ENCODE data around the gene CEP76.
A peak's percentile ranks its signal among the peaks of the same experiment; 100 is the strongest.

CEP76 gene, protein sequence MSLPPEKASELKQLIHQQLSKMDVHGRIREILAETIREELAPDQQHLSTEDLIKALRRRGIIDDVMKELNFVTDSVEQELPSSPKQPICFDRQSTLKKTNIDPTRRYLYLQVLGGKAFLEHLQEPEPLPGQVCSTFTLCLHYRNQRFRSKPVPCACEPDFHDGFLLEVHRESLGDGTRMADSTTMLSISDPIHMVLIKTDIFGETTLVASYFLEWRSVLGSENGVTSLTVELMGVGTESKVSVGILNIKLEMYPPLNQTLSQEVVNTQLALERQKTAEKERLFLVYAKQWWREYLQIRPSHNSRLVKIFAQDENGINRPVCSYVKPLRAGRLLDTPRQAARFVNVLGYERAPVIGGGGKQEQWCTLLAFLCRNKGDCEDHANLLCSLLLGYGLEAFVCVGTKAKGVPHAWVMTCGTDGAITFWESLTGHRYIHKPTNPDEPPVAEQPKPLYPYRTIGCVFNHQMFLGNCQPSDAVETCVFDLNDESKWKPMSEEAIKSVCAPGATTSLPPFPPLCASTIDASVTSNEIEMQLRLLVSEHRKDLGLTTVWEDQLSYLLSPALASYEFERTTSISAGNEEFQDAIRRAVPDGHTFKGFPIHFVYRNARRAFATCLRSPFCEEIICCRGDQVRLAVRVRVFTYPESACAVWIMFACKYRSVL

DNA sequence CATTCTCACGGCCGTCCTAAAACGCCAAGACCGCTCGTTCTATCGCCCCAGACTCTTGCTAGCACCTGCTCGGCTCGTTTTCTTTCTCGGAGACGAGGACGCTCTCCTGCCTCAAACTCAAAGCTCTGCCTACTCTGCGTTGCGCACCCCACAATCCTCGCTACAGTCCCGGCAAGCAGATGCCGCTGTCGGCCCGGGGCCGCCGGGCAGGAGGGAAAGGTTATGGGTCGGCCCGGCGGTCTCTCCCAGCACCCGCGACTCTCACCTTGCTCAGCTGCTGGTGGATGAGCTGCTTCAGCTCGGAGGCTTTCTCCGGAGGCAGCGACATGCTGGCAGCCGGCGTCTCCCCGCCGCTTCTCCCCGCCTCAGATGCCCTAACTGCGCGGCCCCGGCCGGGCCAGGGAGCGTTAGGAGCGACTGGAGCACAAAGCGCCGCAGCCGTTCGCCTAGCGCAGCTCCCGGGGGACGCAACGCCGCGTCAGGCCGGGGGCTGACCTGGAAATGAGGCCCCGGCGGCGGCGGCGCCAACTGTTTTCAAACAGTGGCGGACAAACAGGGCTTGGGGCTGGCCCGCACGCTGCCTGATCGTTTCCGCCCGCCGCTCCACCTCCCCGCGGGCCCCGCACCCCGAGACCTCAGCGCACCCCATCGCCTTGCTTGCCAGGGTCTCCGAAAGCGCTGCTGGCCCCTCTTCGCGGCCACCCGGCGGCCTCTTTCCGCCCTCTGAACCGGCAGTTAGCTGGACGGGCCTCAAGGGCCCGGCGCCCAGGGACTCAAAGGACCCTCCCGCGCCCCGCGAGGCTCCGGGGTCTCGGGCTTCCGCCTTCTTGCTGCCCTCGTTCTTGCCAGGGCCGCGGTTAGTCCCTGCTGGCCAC is at the start of gene CEP76, which contains the start of gene PSMG2:
Gene CEP76, minus strand, starts transcription at position 503 of the 875 bp plus-strand sequence. Its CDS starts 175 bp downstream, at position 328.
Gene PSMG2, plus strand, starts transcription at position 822 of the 875 bp plus-strand sequence. CDS start 66 bp downstream, outside the sequence.
- Histone ChIP-seq H3K9me3 (ENCODE audit: control insufficient read depth in 2 of 2, low read length in 2 of 2) (no peaks in the 10 kb centered on the region), H3K9ac (ENCODE audit: low read length in 2 of 2) (peak within 1 kb of the TSS; percentile 74 to 94), H3K27ac (ENCODE audit: low read length) (peak within 1 kb of the TSS; percentile 94), H3K36me3 (ENCODE audit: control insufficient read depth in 2 of 2, insufficient read depth in 2 of 2, low read length in 2 of 2) (peaks cover 6 to 11% of the 10 kb centered on the region in 2 donors), H3K4me1 (ENCODE audit: control insufficient read depth, insufficient read depth, low read length) (peaks cover 15% of the 10 kb centered on the region), H3K4me3 (ENCODE audit: low read length in 2 of 2) (peak within 1 kb of the TSS; percentile 75 to 91), H3K27me3 (ENCODE audit: control insufficient read depth in 1 of 2, insufficient read depth in 2 of 2, low read length in 2 of 2) (no peaks in the 10 kb centered on the region)

DNA sequence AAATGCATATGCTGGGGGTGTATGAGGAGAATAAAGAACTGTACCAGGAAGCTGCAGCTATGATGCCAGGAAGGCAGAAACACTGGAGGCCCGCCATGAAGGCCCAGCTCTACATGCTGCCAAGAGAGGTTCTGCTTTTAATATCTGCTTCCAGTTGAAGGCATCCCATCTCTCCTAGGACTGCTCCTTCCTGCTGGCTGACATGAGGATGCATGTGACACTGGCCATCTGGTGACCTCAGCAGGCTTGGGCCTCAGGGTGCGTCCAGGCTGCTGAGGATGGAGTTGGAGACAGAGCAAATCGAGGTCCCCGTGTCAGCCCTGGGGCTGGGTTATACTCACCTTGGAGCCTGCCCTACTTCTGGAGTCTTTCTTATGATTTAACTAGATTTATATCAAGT is 49.4 kb upstream of the CEP76 start:
- Histone ChIP-seq H3K27me3 (ENCODE audit: control insufficient read depth in 1 of 2, insufficient read depth in 2 of 2, low read length in 2 of 2) (no peaks in the 10 kb centered on the region), H3K9ac (ENCODE audit: low read length in 2 of 2) (no peak overlapping the region)

DNA sequence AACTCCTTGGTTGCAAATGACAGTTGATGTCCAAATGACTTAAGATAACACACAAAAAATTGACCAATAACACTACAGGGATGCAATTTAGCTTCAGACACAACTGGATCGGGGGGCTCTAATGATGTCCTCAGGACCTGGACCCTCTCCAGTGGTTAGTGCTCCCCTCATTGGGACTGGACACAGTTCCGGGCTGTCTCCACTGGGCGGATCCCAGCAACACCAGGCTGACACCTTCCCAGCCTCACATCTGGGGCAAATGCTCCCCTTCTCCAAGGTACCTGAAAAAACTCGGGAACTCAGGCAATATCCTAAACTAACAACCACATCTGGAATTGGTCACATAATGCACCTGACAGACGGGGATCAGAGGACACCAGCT is 49.0 kb upstream of the CEP76 start:
- Histone ChIP-seq H3K4me3 (ENCODE audit: low read length in 2 of 2) (no peak overlapping the region), H3K9me3 (ENCODE audit: control insufficient read depth in 2 of 2, low read length in 2 of 2) (no peaks in the 10 kb centered on the region), H3K27ac (ENCODE audit: low read length) (no peak overlapping the region), H3K27me3 (ENCODE audit: control insufficient read depth in 1 of 2, insufficient read depth in 2 of 2, low read length in 2 of 2) (no peaks in the 10 kb centered on the region), H3K4me1 (ENCODE audit: control insufficient read depth, insufficient read depth, low read length) (no peaks in the 10 kb centered on the region), H3K36me3 (ENCODE audit: control insufficient read depth in 2 of 2, insufficient read depth in 2 of 2, low read length in 2 of 2) (no peaks in the 10 kb centered on the region), H3K9ac (ENCODE audit: low read length in 2 of 2) (no peak overlapping the region)

More for the DNA sequence above, 49.4 kb upstream of the CEP76 start:
- Histone ChIP-seq H3K4me3 (ENCODE audit: low read length in 2 of 2) (no peak overlapping the region), H3K36me3 (ENCODE audit: control insufficient read depth in 2 of 2, insufficient read depth in 2 of 2, low read length in 2 of 2) (no peaks in the 10 kb centered on the region), H3K4me1 (ENCODE audit: control insufficient read depth, insufficient read depth, low read length) (no peaks in the 10 kb centered on the region), H3K27ac (ENCODE audit: low read length) (no peak overlapping the region), H3K9me3 (ENCODE audit: control insufficient read depth in 2 of 2, low read length in 2 of 2) (no peaks in the 10 kb centered on the region)

DNA sequence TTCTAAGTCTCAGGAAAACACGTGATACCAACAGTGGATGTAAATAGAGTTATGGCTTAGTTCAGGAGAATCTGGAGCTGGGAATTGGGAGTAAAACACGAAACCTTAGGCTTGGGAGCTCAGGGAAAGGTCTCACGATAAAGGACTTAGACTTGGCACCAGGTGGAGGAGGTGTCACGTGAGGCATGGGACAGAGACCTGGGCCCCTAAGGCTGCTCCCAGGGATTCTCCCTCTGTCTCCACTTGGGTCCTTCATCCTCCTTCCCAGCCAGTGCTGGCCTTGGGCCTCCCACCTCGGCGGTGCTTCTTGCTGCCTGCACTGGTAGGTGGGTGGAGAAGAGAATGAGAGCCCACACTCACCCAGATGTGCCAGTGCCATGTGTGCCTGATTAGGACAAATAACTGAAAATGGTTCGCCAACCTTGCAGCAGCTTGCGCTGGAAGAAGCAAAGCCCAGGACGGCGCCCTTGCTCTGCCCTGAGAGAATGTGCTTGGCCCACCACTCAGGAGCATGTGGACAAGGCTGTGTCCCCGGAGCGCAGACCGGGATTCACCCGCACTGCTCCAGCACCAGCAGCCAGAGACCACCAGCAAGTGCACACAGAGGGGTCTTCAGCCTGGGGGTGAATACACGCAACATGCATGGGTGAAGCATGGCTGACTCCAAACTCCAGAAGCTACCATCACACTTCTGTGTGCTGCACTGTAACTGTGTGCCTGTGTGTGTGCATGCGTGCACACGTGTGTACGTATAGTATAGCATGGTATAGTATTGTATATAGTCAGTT is 48.4 kb upstream of the CEP76 start:
- Histone ChIP-seq H3K4me1 (ENCODE audit: control insufficient read depth, insufficient read depth, low read length) (no peaks in the 10 kb centered on the region), H3K9ac (ENCODE audit: low read length in 2 of 2) (no peak overlapping the region), H3K27ac (ENCODE audit: low read length) (no peak overlapping the region), H3K4me3 (ENCODE audit: low read length in 2 of 2) (no peak overlapping the region), H3K36me3 (ENCODE audit: control insufficient read depth in 2 of 2, insufficient read depth in 2 of 2, low read length in 2 of 2) (no peaks in the 10 kb centered on the region), H3K27me3 (ENCODE audit: control insufficient read depth in 1 of 2, insufficient read depth in 2 of 2, low read length in 2 of 2) (no peaks in the 10 kb centered on the region), H3K9me3 (ENCODE audit: control insufficient read depth in 2 of 2, low read length in 2 of 2) (no peaks in the 10 kb centered on the region)

DNA sequence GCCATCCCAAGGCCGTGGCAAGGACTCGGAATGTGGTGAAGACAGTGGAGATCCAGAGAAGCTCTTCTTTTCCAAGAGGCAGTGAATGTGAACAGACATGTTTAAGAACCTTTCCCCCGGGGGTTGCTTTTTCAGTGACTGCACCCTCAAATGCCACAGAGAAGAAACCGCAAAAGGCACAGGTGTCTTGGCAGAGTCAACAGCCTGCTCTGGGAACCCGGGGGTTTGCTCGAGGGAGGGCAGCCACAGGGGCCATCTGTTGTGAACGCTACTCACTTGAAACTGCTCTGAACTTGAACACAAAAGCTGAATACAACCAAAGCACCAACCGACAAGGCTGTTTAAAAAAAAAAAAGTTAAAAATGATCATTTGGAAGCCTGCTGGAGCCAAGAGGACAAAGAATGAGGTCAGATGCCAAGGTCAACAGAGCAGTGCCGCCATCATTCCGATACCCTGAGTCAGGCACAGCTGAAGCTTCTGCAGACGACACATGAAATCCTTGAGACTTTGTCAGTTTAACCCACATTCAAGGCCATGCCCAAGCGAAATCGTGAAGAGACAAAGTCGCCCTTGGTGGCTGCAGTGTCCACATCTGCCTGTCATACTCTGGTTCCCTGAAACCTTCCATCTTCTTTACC is 47.7 kb upstream of the CEP76 start:
- H3K4me1 ChIP-seq (ENCODE audit: control insufficient read depth, insufficient read depth, low read length) = no peaks in the 10 kb centered on the region
- H3K9ac ChIP-seq (ENCODE audit: low read length in 2 of 2) = no peak overlapping the region
- H3K36me3 ChIP-seq (ENCODE audit: control insufficient read depth in 2 of 2, insufficient read depth in 2 of 2, low read length in 2 of 2) = no peaks in the 10 kb centered on the region
- H3K4me3 ChIP-seq (ENCODE audit: low read length in 2 of 2) = no peak overlapping the region
- no peaks in the 10 kb centered on the region for H3K27me3 ChIP-seq (ENCODE audit: control insufficient read depth in 1 of 2, insufficient read depth in 2 of 2, low read length in 2 of 2)
- no peaks in the 10 kb centered on the region for H3K9me3 ChIP-seq (ENCODE audit: control insufficient read depth in 2 of 2, low read length in 2 of 2)
- H3K27ac ChIP-seq (ENCODE audit: low read length) = no peak overlapping the region

DNA sequence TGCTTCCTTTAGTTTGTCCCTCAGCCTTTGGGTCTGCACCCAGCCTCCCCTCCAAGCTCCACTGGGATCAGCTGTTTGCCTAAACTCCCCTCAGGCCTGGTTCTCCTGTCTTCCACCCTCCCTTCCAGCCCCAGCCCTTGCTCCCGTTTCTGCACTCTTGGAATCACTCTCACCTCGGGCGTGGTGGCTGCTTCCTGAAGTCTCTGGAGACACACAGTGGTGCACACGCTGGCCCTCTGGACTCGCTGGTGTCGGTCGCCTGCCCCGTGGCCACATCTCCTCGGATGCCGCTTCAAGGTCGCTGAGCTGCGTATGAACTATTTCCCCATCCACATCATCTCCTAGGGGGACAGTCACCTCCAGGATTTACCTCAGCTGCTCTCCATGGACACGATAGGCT is 46.6 kb upstream of the CEP76 start:
- Histone ChIP-seq H3K4me3 (ENCODE audit: low read length in 2 of 2) (no peak overlapping the region), H3K27ac (ENCODE audit: low read length) (no peak overlapping the region), H3K27me3 (ENCODE audit: control insufficient read depth in 1 of 2, insufficient read depth in 2 of 2, low read length in 2 of 2) (no peaks in the 10 kb centered on the region), H3K9ac (ENCODE audit: low read length in 2 of 2) (no peak overlapping the region), H3K9me3 (ENCODE audit: control insufficient read depth in 2 of 2, low read length in 2 of 2) (no peaks in the 10 kb centered on the region), H3K4me1 (ENCODE audit: control insufficient read depth, insufficient read depth, low read length) (no peaks in the 10 kb centered on the region), H3K36me3 (ENCODE audit: control insufficient read depth in 2 of 2, insufficient read depth in 2 of 2, low read length in 2 of 2) (no peaks in the 10 kb centered on the region)

DNA sequence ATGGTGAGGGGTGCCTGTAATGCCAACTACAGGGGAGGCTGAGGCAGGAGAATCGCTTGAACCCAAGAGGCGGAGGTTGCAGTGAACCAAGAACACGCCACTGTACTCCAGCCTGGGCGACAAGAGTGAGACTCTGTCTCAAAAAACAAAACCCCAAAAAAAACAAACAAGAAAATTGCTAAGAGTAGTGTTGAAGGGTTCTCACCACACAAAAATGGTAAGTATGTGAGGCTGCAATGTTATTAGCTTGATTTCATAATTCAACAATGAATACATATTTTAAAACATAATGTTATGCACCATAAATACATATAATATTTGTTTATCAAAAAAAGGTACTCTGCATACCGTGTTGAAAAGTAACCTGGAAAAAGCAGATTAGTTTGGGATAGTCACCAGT is 46.1 kb upstream of the CEP76 start:
- Histone ChIP-seq H3K4me1 (ENCODE audit: control insufficient read depth, insufficient read depth, low read length) (no peaks in the 10 kb centered on the region), H3K9ac (ENCODE audit: low read length in 2 of 2) (no peak overlapping the region), H3K9me3 (ENCODE audit: control insufficient read depth in 2 of 2, low read length in 2 of 2) (no peaks in the 10 kb centered on the region), H3K27ac (ENCODE audit: low read length) (no peak overlapping the region), H3K27me3 (ENCODE audit: control insufficient read depth in 1 of 2, insufficient read depth in 2 of 2, low read length in 2 of 2) (no peaks in the 10 kb centered on the region), H3K4me3 (ENCODE audit: low read length in 2 of 2) (no peak overlapping the region), H3K36me3 (ENCODE audit: control insufficient read depth in 2 of 2, insufficient read depth in 2 of 2, low read length in 2 of 2) (no peaks in the 10 kb centered on the region)

DNA sequence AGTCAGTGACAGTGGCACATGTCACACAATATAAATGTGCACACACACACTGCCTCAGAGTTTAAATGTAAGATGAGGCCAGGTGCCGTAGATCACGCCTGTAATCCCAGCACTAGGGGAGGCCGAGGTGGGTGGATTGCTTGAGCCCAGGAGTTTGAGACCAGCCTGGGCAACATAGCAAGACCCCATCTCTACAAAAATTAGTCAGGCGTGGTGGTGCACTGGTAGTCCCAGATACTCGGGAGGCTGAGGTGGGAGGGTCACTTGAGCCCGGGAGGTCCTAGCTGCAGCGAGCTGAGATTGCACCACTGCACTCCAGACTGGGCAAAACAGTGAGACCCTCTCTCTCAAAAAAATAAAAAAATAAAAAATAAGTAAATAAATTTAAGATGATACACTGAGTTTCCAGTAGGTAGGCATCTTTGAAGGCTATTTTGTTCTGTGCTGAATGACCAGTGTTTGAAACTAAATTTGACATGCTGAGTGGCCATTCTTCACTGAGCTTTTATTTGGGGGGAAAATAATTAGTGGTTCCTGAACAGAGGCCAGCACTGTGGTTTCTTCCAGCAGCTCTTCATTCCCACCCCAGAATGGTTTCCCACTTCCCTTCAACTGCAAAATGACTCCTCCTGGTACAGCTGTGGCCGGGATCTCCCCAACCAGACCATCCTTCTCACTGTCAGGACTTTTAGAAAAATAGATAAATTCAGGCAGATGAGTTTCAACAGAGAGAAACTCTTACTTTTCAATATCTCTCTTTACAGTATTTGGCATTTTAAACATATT is 45.2 kb upstream of the CEP76 start:
- no peaks in the 10 kb centered on the region for H3K9me3 ChIP-seq (ENCODE audit: control insufficient read depth in 2 of 2, low read length in 2 of 2)
- H3K4me3 ChIP-seq (ENCODE audit: low read length in 2 of 2) = no peak overlapping the region
- H3K27me3 ChIP-seq (ENCODE audit: control insufficient read depth in 1 of 2, insufficient read depth in 2 of 2, low read length in 2 of 2) = no peaks in the 10 kb centered on the region
- H3K27ac ChIP-seq (ENCODE audit: low read length) = no peak overlapping the region
- no peak overlapping the region for H3K9ac ChIP-seq (ENCODE audit: low read length in 2 of 2)
- H3K36me3 ChIP-seq (ENCODE audit: control insufficient read depth in 2 of 2, insufficient read depth in 2 of 2, low read length in 2 of 2) = no peaks in the 10 kb centered on the region
- H3K4me1 ChIP-seq (ENCODE audit: control insufficient read depth, insufficient read depth, low read length) = no peaks in the 10 kb centered on the region

DNA sequence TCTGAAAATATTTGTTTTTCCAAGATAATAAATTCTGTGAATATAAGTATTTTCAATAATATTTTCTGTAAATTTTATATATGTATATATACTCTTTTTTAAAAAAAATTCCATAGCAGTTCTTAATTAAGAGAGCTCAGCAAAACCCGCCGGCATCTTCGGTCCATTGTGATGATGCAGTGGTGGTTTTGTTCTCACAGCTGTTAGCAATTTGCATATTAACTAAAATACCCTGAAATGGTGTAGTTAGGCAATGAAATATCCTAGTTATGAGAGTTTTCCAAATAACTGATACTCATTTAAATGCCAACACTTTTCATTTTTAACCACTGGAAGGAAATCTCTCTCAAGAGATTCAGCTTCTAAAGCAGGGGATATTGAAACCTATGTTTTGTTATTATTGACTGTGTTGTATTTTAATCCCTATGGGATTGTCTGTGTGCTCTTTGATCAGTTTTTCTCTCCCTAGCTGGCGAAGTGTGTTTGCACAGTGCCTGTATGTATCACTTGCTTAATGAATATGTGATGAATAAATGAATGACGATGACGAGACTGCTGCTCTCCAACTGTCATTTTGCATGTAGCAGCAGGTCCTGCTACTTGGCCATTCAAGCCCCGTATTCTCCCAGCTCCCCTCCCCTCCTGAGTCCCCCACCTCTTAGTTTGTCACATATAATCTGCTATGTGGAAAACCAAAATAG is 42.7 kb upstream of the CEP76 start:
- Histone ChIP-seq H3K4me1 (ENCODE audit: control insufficient read depth, insufficient read depth, low read length) (no peaks in the 10 kb centered on the region), H3K36me3 (ENCODE audit: control insufficient read depth in 2 of 2, insufficient read depth in 2 of 2, low read length in 2 of 2) (no peaks in the 10 kb centered on the region), H3K27me3 (ENCODE audit: control insufficient read depth in 1 of 2, insufficient read depth in 2 of 2, low read length in 2 of 2) (no peaks in the 10 kb centered on the region), H3K9me3 (ENCODE audit: control insufficient read depth in 2 of 2, low read length in 2 of 2) (no peaks in the 10 kb centered on the region), H3K9ac (ENCODE audit: low read length in 2 of 2) (no peak overlapping the region), H3K27ac (ENCODE audit: low read length) (no peak overlapping the region), H3K4me3 (ENCODE audit: low read length in 2 of 2) (no peak overlapping the region)
